Measurements from ENCODE around the gene SLC16A10.
"Not testable (repeated sequence)": the region's sequence is repeated elsewhere in the genome, so short reads cannot be mapped to it uniquely, and the experiment has no call there.

The SLC16A10 gene

DNA sequence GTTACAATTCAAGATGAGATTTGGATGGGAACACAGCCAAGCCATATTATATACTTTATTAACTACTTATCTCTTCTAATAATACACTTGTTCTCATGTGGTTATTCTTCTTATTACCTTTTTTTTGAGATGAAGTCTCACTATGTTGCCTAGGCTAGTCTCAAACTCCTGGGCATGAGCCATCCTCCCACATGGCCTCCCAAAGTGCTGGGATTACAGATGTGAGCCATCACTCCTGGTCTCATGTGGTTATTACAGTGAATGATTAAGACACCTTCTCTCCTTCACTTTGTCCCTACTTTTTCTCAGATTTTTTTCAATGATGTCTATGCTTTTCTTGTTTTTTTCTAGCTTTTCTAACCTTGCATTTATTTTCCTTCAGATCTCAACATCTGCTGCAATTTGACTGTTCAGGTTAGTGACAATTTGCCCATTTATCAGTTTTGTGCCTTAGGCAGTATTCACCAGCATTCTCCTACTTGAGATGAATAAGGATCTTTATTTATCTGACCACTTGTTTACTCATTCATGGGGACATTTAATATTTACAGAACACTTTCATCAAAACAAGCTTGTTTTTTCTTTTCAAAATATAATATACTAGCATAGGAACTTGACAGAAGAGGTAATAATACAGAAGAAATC, 105.7 kb downstream of the SLC16A10 start:
- DNase-seq (ENCODE audit: low read depth) = no peak
- Histone ChIP-seq H3K9me3 (ENCODE audit: control insufficient read depth, low read length) (no peaks in the 10 kb centered on the region), H3K27me3 (replicated peaks; ENCODE audit: control insufficient read depth, insufficient read depth, low read length) (no peaks in the 10 kb centered on the region), H3K36me3 (ENCODE audit: control insufficient read depth, insufficient read depth, low read length, severe bottlenecking) (no peaks in the 10 kb centered on the region), H3K9ac (ENCODE audit: low read length) (no peak overlapping the region), H3K4me1 (ENCODE audit: control insufficient read depth, insufficient read depth, low read length) (no peaks in the 10 kb centered on the region), H3K4me3 (ENCODE audit: low read length) (no peak overlapping the region)

DNA sequence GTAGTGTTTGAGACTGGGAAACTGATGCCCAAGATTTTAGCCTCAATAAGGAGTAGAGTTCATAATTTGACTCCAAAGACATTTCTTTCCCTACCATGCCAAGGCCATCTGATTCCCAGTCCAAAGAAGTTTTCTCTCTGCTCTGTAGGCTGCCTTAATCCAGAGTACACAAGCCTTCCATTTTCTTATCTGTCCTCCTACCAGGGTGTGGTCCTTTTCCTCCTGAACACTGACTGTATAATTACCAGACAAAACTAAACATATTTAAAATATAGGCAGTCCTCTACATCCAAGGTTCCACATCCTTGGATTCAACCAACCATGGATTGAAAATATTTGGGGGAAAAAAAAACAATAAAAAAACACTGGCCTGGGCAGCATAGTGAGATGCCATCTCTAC, 108.4 kb downstream of the SLC16A10 start:
- Histone ChIP-seq H3K36me3 (ENCODE audit: control insufficient read depth, insufficient read depth, low read length, severe bottlenecking) (no peaks in the 10 kb centered on the region), H3K27me3 (replicated peaks; ENCODE audit: control insufficient read depth, insufficient read depth, low read length) (no peaks in the 10 kb centered on the region), H3K9ac (ENCODE audit: low read length) (no peak overlapping the region), H3K4me3 (ENCODE audit: low read length) (no peak overlapping the region), H3K4me1 (ENCODE audit: control insufficient read depth, insufficient read depth, low read length) (no peaks in the 10 kb centered on the region), H3K9me3 (ENCODE audit: control insufficient read depth, low read length) (no peaks in the 10 kb centered on the region)
- DNase-seq (ENCODE audit: low read depth) = no peak

DNA sequence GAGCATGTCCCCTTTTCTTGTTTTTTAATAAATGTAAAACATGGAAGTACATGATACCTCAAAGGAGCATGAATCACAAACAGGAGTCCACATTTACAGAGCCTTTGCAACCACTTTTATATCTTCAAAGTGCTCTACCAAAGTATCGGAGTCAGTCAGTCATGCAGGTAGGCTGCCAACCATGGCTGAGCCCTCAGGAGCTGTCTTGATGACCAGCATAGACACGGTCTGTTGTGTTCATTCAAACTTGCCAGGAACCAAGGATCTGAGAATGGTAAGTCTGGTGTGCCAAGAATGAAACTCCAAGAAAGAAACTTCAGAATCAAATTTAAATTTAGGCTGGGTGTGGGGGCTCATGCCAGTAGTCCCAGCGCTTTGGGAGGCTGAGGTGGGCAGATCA, 111.5 kb downstream of the SLC16A10 start:
- Histone ChIP-seq H3K9ac (ENCODE audit: low read length) (no peak overlapping the region), H3K4me1 (ENCODE audit: control insufficient read depth, insufficient read depth, low read length) (peaks cover 3% of the 10 kb centered on the region), H3K27me3 (replicated peaks; ENCODE audit: control insufficient read depth, insufficient read depth, low read length) (no peaks in the 10 kb centered on the region), H3K36me3 (ENCODE audit: control insufficient read depth, insufficient read depth, low read length, severe bottlenecking) (no peaks in the 10 kb centered on the region), H3K9me3 (ENCODE audit: control insufficient read depth, low read length) (no peaks in the 10 kb centered on the region), H3K4me3 (ENCODE audit: low read length) (no peak overlapping the region)
- no peak for DNase-seq (ENCODE audit: low read depth)

DNA sequence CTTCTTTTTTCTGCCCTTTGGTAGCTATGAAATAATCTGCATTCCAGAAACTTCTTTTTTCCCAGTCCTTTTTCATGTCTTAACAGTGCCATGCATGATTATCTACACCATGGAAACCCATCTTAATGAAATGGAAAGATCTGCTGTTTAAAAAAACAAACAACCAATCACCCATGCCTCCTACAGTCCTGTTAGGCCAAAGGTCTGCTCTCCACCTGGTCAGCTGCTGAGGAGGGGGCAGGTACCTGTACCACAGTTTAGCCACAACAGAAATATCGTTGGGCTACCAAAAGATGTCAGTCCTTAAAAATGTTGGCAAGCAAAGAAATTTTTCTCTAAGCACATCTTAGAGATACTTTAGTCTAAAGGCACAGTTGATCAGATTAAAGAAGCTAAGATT, 112.6 kb downstream of the SLC16A10 start:
- H3K36me3 ChIP-seq (ENCODE audit: control insufficient read depth, insufficient read depth, low read length, severe bottlenecking) = no peaks in the 10 kb centered on the region
- H3K27me3 ChIP-seq (replicated peaks; ENCODE audit: control insufficient read depth, insufficient read depth, low read length) = no peaks in the 10 kb centered on the region
- no peak for DNase-seq (ENCODE audit: low read depth)
- no peak overlapping the region for H3K4me3 ChIP-seq (ENCODE audit: low read length)
- H3K9me3 ChIP-seq (ENCODE audit: control insufficient read depth, low read length) = no peaks in the 10 kb centered on the region
- H3K4me1 ChIP-seq (ENCODE audit: control insufficient read depth, insufficient read depth, low read length) = peaks cover 3% of the 10 kb centered on the region
- no peak overlapping the region for H3K9ac ChIP-seq (ENCODE audit: low read length)

DNA sequence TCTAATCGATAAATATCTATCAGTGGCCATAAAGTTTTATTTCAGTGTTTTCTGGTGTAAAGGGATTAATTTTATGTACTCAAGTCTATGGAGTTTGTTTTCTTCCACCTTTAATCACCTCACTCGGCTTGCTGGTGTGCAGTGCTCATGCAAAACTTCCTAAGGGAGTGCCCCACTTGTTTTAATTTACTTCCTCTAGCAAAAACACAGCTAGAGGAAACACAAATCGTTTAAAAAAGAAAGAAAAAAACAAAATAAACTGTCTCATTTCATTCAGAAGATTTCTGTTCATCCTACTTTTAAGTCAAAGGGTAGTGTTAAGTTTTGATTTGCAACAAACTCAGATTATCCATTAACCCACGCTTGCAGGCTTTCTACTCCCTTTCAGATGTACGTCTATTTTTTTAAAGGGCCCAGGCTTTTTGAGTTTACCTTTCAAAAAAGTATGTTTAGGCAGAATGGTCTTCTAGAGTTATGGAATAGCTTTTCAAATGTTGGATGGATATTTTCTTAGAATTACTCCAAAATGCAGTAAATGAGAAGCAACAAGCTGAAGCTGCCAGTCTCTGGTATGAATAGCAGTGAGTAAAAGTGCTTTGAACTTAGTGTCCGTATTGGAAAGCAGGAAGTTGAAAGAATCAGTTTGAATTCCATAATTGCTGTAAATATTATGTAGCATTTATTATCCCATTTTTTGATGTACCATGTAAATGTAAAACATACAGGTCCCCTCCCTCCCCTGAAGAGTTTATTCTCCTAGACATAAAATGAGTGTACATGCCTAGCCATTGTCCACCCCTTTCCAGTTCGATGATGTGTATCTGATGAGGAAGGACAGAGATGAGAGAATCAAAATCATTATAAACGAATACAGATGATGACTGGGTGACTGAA, 113.3 kb downstream of the SLC16A10 start:
- no peak for DNase-seq (ENCODE audit: low read depth)
- Histone ChIP-seq H3K9me3 (ENCODE audit: control insufficient read depth, low read length) (no peaks in the 10 kb centered on the region), H3K27me3 (replicated peaks; ENCODE audit: control insufficient read depth, insufficient read depth, low read length) (no peaks in the 10 kb centered on the region), H3K36me3 (ENCODE audit: control insufficient read depth, insufficient read depth, low read length, severe bottlenecking) (no peaks in the 10 kb centered on the region), H3K9ac (ENCODE audit: low read length) (no peak overlapping the region), H3K4me3 (ENCODE audit: low read length) (no peak overlapping the region), H3K4me1 (ENCODE audit: control insufficient read depth, insufficient read depth, low read length) (peaks cover 3% of the 10 kb centered on the region)

DNA sequence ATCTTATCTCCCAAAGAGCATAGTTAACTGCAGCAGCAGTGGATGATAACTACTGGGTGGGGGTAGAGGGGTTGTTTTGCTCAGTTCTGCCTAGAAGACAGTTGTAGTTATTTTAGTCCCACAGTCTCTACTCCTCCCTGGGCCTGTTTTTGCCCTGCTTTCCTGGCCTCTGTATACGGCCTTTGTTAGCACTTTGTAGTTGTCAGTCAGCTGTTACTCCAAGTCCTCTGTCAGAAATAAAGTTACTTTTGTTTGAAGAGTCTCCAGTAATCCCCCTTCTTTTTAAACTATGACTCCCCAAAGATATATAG, 113.9 kb downstream of the SLC16A10 start:
- H3K4me3 ChIP-seq (ENCODE audit: low read length) = no peak overlapping the region
- no peak overlapping the region for H3K9ac ChIP-seq (ENCODE audit: low read length)
- no peaks in the 10 kb centered on the region for H3K36me3 ChIP-seq (ENCODE audit: control insufficient read depth, insufficient read depth, low read length, severe bottlenecking)
- no peak for DNase-seq (ENCODE audit: low read depth)
- no peaks in the 10 kb centered on the region for H3K9me3 ChIP-seq (ENCODE audit: control insufficient read depth, low read length)
- H3K4me1 ChIP-seq (ENCODE audit: control insufficient read depth, insufficient read depth, low read length) = peaks cover 3% of the 10 kb centered on the region
- H3K27me3 ChIP-seq (replicated peaks; ENCODE audit: control insufficient read depth, insufficient read depth, low read length) = no peaks in the 10 kb centered on the region

DNA sequence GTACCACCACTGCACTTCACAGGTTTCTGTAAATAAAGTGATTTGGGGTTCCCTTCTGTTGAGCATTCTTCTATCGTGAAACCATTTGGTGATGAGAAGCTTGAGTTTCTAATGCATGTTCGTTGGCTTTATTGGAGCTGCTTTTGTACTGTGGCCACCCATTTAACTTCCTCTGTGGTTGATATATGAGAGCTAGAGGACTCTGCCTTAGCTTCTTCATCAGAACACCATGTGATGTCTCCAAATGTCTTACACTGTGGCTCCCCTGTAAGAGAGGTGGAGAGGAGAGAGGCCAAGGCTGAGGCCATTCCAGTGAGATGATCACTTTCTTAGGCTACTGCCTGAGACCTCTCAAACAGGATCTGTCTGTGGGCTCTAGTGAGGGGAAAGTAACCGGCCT, 114.5 kb downstream of the SLC16A10 start:
- no peak overlapping the region for H3K9ac ChIP-seq (ENCODE audit: low read length)
- no peaks in the 10 kb centered on the region for H3K27me3 ChIP-seq (replicated peaks; ENCODE audit: control insufficient read depth, insufficient read depth, low read length)
- no peaks in the 10 kb centered on the region for H3K36me3 ChIP-seq (ENCODE audit: control insufficient read depth, insufficient read depth, low read length, severe bottlenecking)
- peaks cover 3% of the 10 kb centered on the region for H3K4me1 ChIP-seq (ENCODE audit: control insufficient read depth, insufficient read depth, low read length)
- peak; percentile 5 for DNase-seq (ENCODE audit: low read depth)
- H3K4me3 ChIP-seq (ENCODE audit: low read length) = no peak overlapping the region
- H3K9me3 ChIP-seq (ENCODE audit: control insufficient read depth, low read length) = no peaks in the 10 kb centered on the region

DNA sequence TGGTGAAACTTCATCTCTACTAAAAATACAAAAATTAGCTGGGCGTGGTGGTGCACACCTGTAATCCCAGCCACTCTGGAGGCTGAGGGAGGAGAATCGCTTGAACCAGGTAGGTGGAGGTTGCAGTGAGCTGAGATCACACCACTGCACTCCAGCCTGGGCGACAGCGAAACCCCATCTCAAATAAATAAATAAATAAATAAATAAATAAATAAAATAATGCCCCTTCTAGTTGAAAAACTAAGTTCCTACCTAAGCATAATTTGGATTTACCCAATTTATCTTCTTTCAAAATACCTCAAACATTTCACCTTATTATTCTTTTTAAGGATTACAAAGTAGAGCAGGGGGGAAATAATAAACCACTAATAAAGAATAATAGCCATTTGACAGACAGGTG, 116.2 kb downstream of the SLC16A10 start:
- H3K27me3 ChIP-seq (replicated peaks; ENCODE audit: control insufficient read depth, insufficient read depth, low read length); H3K9me3 ChIP-seq (ENCODE audit: control insufficient read depth, low read length); H3K4me3 ChIP-seq (ENCODE audit: low read length); H3K36me3 ChIP-seq (ENCODE audit: control insufficient read depth, insufficient read depth, low read length, severe bottlenecking); H3K4me1 ChIP-seq (ENCODE audit: control insufficient read depth, insufficient read depth, low read length); DNase-seq (ENCODE audit: low read depth); H3K9ac ChIP-seq (ENCODE audit: low read length): not testable (repeated sequence)

DNA sequence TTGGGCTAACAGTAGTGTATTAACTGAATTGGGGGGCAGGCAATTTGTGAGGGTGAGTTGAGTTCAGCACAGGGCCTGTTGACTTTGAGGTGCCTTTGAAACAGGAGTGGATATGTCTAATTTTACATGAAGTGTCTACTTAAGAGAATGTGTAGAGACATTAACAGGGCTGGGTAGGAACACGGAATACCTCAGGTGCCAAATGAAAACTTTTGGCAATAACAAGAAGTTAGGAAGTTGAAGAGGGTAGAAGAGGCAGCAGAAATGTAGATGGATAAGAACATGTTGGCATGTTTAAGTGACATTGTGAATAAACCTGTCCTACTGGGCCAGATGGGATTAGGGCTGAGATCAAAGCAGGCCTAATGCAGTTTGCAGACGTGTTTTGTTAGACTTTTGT, 117.0 kb downstream of the SLC16A10 start:
- H3K4me3 ChIP-seq (ENCODE audit: low read length) = no peak overlapping the region
- no peak overlapping the region for H3K9ac ChIP-seq (ENCODE audit: low read length)

DNA sequence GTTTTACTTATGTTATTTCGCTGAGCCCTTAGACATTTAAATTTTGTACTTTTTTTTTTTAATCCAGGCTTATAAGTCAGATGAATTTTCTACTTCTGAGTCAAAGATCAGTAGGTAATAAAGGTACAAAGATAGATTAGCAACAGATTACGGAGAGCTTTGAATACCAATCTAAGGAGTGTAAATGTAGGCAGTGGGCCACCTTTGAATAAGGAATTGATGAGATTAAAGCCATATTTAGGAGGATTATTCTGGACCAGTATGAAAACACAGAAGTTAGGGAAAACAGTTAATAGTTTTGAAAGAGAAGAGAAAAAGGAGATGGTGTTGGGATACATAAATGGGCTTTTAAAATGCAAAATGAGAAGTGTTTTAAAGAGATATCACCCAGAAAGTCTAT, 117.6 kb downstream of the SLC16A10 start:
- Histone ChIP-seq H3K36me3 (ENCODE audit: control insufficient read depth, insufficient read depth, low read length, severe bottlenecking) (no peaks in the 10 kb centered on the region), H3K9me3 (ENCODE audit: control insufficient read depth, low read length) (no peaks in the 10 kb centered on the region), H3K4me1 (ENCODE audit: control insufficient read depth, insufficient read depth, low read length) (peaks cover 6% of the 10 kb centered on the region), H3K27me3 (replicated peaks; ENCODE audit: control insufficient read depth, insufficient read depth, low read length) (no peaks in the 10 kb centered on the region), H3K9ac (ENCODE audit: low read length) (no peak overlapping the region), H3K4me3 (ENCODE audit: low read length) (no peak overlapping the region)
- no peak for DNase-seq (ENCODE audit: low read depth)

More for the DNA sequence above, 117.0 kb downstream of the SLC16A10 start:
- Histone ChIP-seq H3K36me3 (ENCODE audit: control insufficient read depth, insufficient read depth, low read length, severe bottlenecking) (no peaks in the 10 kb centered on the region), H3K4me1 (ENCODE audit: control insufficient read depth, insufficient read depth, low read length) (peaks cover 6% of the 10 kb centered on the region), H3K27me3 (replicated peaks; ENCODE audit: control insufficient read depth, insufficient read depth, low read length) (no peaks in the 10 kb centered on the region), H3K9me3 (ENCODE audit: control insufficient read depth, low read length) (no peaks in the 10 kb centered on the region)
- DNase-seq (ENCODE audit: low read depth) = no peak

DNA sequence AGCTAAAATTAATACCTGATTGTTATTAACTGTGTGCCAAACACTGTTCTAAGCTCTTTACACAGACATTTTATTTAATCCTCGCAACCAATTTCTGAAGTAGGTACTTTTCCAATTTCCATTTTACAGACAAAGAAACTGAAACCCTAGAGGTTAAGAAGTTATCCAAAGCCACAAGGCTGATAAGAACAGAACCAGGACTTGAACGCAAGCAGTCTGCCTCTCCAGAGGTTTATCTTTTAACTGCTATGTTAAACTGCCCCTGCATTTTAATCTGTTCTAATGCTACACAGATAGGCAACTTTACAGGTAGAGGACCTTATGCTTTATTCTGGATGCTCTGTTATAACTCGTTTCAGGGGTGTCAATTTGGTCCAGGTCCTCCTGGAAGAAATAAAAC, 118.2 kb downstream of the SLC16A10 start:
- Histone ChIP-seq H3K9me3 (ENCODE audit: control insufficient read depth, low read length) (no peaks in the 10 kb centered on the region), H3K9ac (ENCODE audit: low read length) (no peak overlapping the region), H3K4me1 (ENCODE audit: control insufficient read depth, insufficient read depth, low read length) (peaks cover 6% of the 10 kb centered on the region), H3K27me3 (replicated peaks; ENCODE audit: control insufficient read depth, insufficient read depth, low read length) (no peaks in the 10 kb centered on the region), H3K4me3 (ENCODE audit: low read length) (no peak overlapping the region), H3K36me3 (ENCODE audit: control insufficient read depth, insufficient read depth, low read length, severe bottlenecking) (no peaks in the 10 kb centered on the region)
- no peak for DNase-seq (ENCODE audit: low read depth)

Data from adipocyte (in vitro differentiated cells).